Osteocyte (in vitro differentiated cells): ENCODE measurements around the gene IFT25. TPM values are rescaled to one million over a fixed set of nuclear protein-coding genes. Genes with fewer than 3 reads are reported as not detected.

Source experiments
- DNase-seq: peaks from one replicate; pipeline ENCODE4 v3.0.0; 2021; ENCODE audit warnings: mixed read lengths; ENCODE audit not compliant: unreplicated experiment; ENCODE audit errors: extremely low spot score
- H3K27ac Mint-ChIP-seq: one replicate; pipeline ENCODE4 v1.8.0; 2021; ENCODE audit warnings: mild to moderate bottlenecking, mixed read lengths; ENCODE audit not compliant: unreplicated experiment
- H3K27me3 Mint-ChIP-seq: one replicate; pipeline ENCODE4 v1.8.0; 2021; ENCODE audit warnings: mixed read lengths; ENCODE audit not compliant: unreplicated experiment
- H3K36me3 Mint-ChIP-seq: one replicate; pipeline ENCODE4 v1.8.0; 2021; ENCODE audit warnings: mixed read lengths; ENCODE audit not compliant: unreplicated experiment
- H3K4me1 Mint-ChIP-seq: one replicate; pipeline ENCODE4 v1.8.0; 2021; ENCODE audit warnings: mixed read lengths; ENCODE audit not compliant: unreplicated experiment
- H3K4me3 Mint-ChIP-seq: one replicate; pipeline ENCODE4 v1.8.0; 2021; ENCODE audit warnings: mild to moderate bottlenecking, moderate library complexity, mixed read lengths; ENCODE audit not compliant: unreplicated experiment
- H3K9me3 Mint-ChIP-seq: one replicate; pipeline ENCODE4 v1.8.0; 2021; ENCODE audit warnings: mixed read lengths; ENCODE audit not compliant: unreplicated experiment
- CTCF ChIP-seq: fragments of 200-600 bp; sonication (generic); IDR thresholded peaks from 2 replicates; pipeline ENCODE4 v1.5.0; 2021; ENCODE audit warnings: antibody characterized with exemption, mild to moderate bottlenecking, moderate library complexity
- total RNA-seq: library from RNA; stranded (reverse); gene quantifications from 2 replicates; pipeline ENCODE4 v1.2.1, GENCODE V29; 2021

IFT25 gene
- total RNA-seq, 1 donor from 2014 or later: 29.2 TPM

- H3K27me3 Mint-ChIP-seq: no peaks in the 10 kb centered on the region
- no peak for DNase-seq
- H3K4me3 Mint-ChIP-seq: peak overlapping the region; percentile 97
- H3K36me3 Mint-ChIP-seq: no peaks in the 10 kb centered on the region
- TF ChIP-seq CTCF: no peak
- H3K4me1 Mint-ChIP-seq: peaks cover 49% of the 10 kb centered on the region
- H3K9me3 Mint-ChIP-seq: no peaks in the 10 kb centered on the region
- H3K27ac Mint-ChIP-seq: peak overlapping the region; percentile 96
Measured at GRCh38 chr1:53945183-53945432, 391 bp downstream of the IFT25 start.

GRCh38 chr1:53944469-53945182, 873 bp downstream of the IFT25 start:
- H3K36me3 Mint-ChIP-seq: no peaks in the 10 kb centered on the region
- H3K4me1 Mint-ChIP-seq: peaks cover 49% of the 10 kb centered on the region
- H3K9me3 Mint-ChIP-seq: no peaks in the 10 kb centered on the region
- no peaks in the 10 kb centered on the region for H3K27me3 Mint-ChIP-seq
- H3K27ac Mint-ChIP-seq: peak overlapping the region; percentile 96
- TF ChIP-seq CTCF: no peak
- H3K4me3 Mint-ChIP-seq: peak overlapping the region; percentile 97
- DNase-seq: no peak

GRCh38 chr1:53943490-53944043, 1.9 kb downstream of the IFT25 start:
- TF ChIP-seq CTCF: no peak
- Mint-ChIP-seq H3K27ac (peak overlapping the region; percentile 59), H3K4me3 (peak overlapping the region; percentile 57), H3K4me1 (peaks cover 44% of the 10 kb centered on the region), H3K36me3 (peaks cover 2% of the 10 kb centered on the region), H3K9me3 (no peaks in the 10 kb centered on the region), H3K27me3 (no peaks in the 10 kb centered on the region)
- no peak for DNase-seq

GRCh38 chr1:53943090-53943489, 2.4 kb downstream of the IFT25 start:
- H3K9me3 Mint-ChIP-seq: no peaks in the 10 kb centered on the region
- H3K36me3 Mint-ChIP-seq: peaks cover 2% of the 10 kb centered on the region
- no peak for TF ChIP-seq CTCF
- peaks cover 40% of the 10 kb centered on the region for H3K4me1 Mint-ChIP-seq
- no peak for DNase-seq
- no peak overlapping the region for H3K27ac Mint-ChIP-seq
- no peaks in the 10 kb centered on the region for H3K27me3 Mint-ChIP-seq
- no peak overlapping the region for H3K4me3 Mint-ChIP-seq

GRCh38 chr1:53942127-53942957, 3.2 kb downstream of the IFT25 start:
- H3K27ac Mint-ChIP-seq: no peak overlapping the region
- H3K4me1 Mint-ChIP-seq: peaks cover 32% of the 10 kb centered on the region
- no peak for TF ChIP-seq CTCF

More at GRCh38 chr1:53942127-53942957, 3.2 kb downstream of the IFT25 start:
- H3K36me3 Mint-ChIP-seq: peaks cover 7% of the 10 kb centered on the region
- H3K9me3 Mint-ChIP-seq: no peaks in the 10 kb centered on the region
- no peak overlapping the region for H3K4me3 Mint-ChIP-seq
- DNase-seq: no peak
- no peaks in the 10 kb centered on the region for H3K27me3 Mint-ChIP-seq
